PC-9 (cell line): ENCODE measurements around the gene LOXL3.

Experiments
- CTCF ChIP-seq: fragments of 200-600 bp; sonication (generic); conservative IDR thresholded peaks from 2 replicates; pipeline ENCODE4 v1.6.1; 2017; ENCODE audit warnings: mixed run types, antibody characterized with exemption, mild to moderate bottlenecking, moderate library complexity
- EZH2 ChIP-seq: fragments of 200-600 bp; sonication (generic); IDR thresholded peaks from 2 replicates; pipeline ENCODE4 v1.8.0; 2017; ENCODE audit warnings: antibody characterized with exemption, low read depth

GRCh38 chr2:74532222-74532621 lies 21.5 kb downstream of the LOXL3 start:
- TF ChIP-seq CTCF (peak; percentile 69), EZH2 (no peak)
